ENCODE measurements around the gene CLMN. TPM values are rescaled to one million over a fixed set of nuclear protein-coding genes. Genes with fewer than 3 reads are reported as not detected.

CLMN gene
- total and polyA plus RNA-seq, 9 of the 15 experiments (the other 6 are each of a cell fraction or from before 2014, with no cell fraction given) = 0.01 to 0.18 (median 0.07) TPM; not detected in 4

- no peak for TF ChIP-seq CREB3L1 (IDR thresholded peaks at IDR 0.05; ENCODE audit: borderline replicate concordance, low read depth)
- no peak for TF ChIP-seq NONO (IDR thresholded peaks at IDR 0.05; ENCODE audit: low read depth in 2 of 2, low read length in 1 of 2)
- TF ChIP-seq RAD21 (CRISPR knock-in tag; conservative IDR thresholded peaks at IDR 0.05 in 1 of 2, IDR thresholded peaks at IDR 0.05 in 1 of 2) = peak; percentile 52 to 73
- TF ChIP-seq E4F1 (CRISPR knock-in tag; IDR thresholded peaks at IDR 0.05; ENCODE audit: borderline replicate concordance) = no peak
- TF ChIP-seq DEAF1 (CRISPR knock-in tag; IDR thresholded peaks at IDR 0.05) = 0 out of 2 replicates have a peak, but pooled peaks have one; percentile 24
- TF ChIP-seq SMARCB1 (IDR thresholded peaks at IDR 0.05; ENCODE audit: insufficient read length, low read depth) = no peak
- TF ChIP-seq THRA (IDR thresholded peaks at IDR 0.05) = no peak
- TF ChIP-seq ZNF311 (CRISPR knock-in tag; IDR thresholded peaks at IDR 0.05) = no peak
- TF ChIP-seq POU5F1 (IDR thresholded peaks at IDR 0.05; ENCODE audit: borderline replicate concordance, low read depth, low read length, partially characterized antibody) = no peak
- TF ChIP-seq ESRRA (IDR thresholded peaks at IDR 0.05; ENCODE audit: borderline replicate concordance, low read depth) = no peak
- TF ChIP-seq ZNF318 (IDR thresholded peaks at IDR 0.05; ENCODE audit: borderline replicate concordance in 1 of 2, low read depth in 1 of 2) = no peak
Measured at GRCh38 chr14:95196268-95196667, 123.4 kb downstream of the CLMN start (continued).

Measured in K562 (cell line).